IMR-90 (cell line): ENCODE measurements around the gene EIF2B1. TPM values are rescaled to one million over a fixed set of nuclear protein-coding genes. Genes with fewer than 3 reads are reported as not detected.

Experiments used
- ATAC-seq: fragments of 200-7000 bp; cut with Tn5 transposase; 2 replicates; pipeline ENCODE4 v1.9.1; 2020; ENCODE audit warnings: low read depth, mild to moderate bottlenecking, moderate library complexity
- BruUV-seq: library from RNA; stranded (reverse); fragments of 400-500 nt; replicated peaks from 2 replicates; lab custom pipeline; 2021; lab: Mats Ljungman, UMichigan
- CTCF ChIA-PET: fragments of 300-600 bp; formaldehyde crosslinking; extraction: SDS; loops from one replicate; lab custom pipeline; 2021; ENCODE audit warnings: antibody characterized with exemption; lab: Yijun Ruan, JAX
- POLR2A ChIA-PET: fragments of 300-600 bp; sonication (Branson Sonifier 250); formaldehyde crosslinking; loops from one replicate; lab custom pipeline; 2022; ENCODE audit warnings: antibody characterized with exemption; ENCODE audit not compliant: unreplicated experiment; lab: Charles Lee
- DNase-seq: peaks from one replicate; pipeline ENCODE4 v3.0.0; 2013
- H2AFZ ChIP-seq: replicated peaks from 2 replicates; pipeline ENCODE3; 2013; ENCODE audit warnings: low read length, mild to moderate bottlenecking; ENCODE audit not compliant: poor library complexity
- H2AK5ac ChIP-seq: 2 replicates; pipeline ENCODE4 v1.6.1; 2013; ENCODE audit warnings: low read depth, low read length, inconsistent platforms
- H2AK9ac ChIP-seq: replicated peaks from 2 replicates; pipeline ENCODE3; 2013; ENCODE audit warnings: mild to moderate bottlenecking, low read depth, low read length, moderate library complexity; ENCODE audit not compliant: poor library complexity
- H2BK120ac ChIP-seq: 2 replicates; pipeline ENCODE4 v1.6.1; 2013; ENCODE audit warnings: low read depth, low read length, inconsistent platforms
- H2BK15ac ChIP-seq: 3 replicates; pipeline ENCODE4 v1.6.1; 2013; ENCODE audit warnings: low read depth, low read length, inconsistent platforms
- H2BK20ac ChIP-seq: 2 replicates; pipeline ENCODE4 v1.6.1; 2013; ENCODE audit warnings: low read depth, mild to moderate bottlenecking, inconsistent platforms, low read length, moderate library complexity
- H2BK5ac ChIP-seq: 2 replicates; pipeline ENCODE4 v1.6.1; 2013; ENCODE audit warnings: mild to moderate bottlenecking, low read depth, low read length, inconsistent platforms; ENCODE audit not compliant: poor library complexity, severe bottlenecking
- H3K14ac ChIP-seq: replicated peaks from 2 replicates; pipeline ENCODE4 v1.6.1; 2013; ENCODE audit warnings: low read depth, low read length, inconsistent platforms
- H3K18ac ChIP-seq: 2 replicates; pipeline ENCODE4 v1.6.1; 2013; ENCODE audit warnings: low read depth, low read length, control low read depth
- H3K23ac ChIP-seq: 2 replicates; pipeline ENCODE4 v1.6.1; 2013; ENCODE audit warnings: low read depth, low read length, inconsistent platforms
- H3K27ac ChIP-seq: 2 replicates; pipeline ENCODE4 v1.5.1; 2013; ENCODE audit warnings: mild to moderate bottlenecking, control low read depth, low read length; ENCODE audit not compliant: insufficient read depth
- H3K27me3 ChIP-seq: 2 replicates; pipeline ENCODE4 v1.6.1; 2013; ENCODE audit warnings: low read length; ENCODE audit not compliant: control insufficient read depth, insufficient read depth
- H3K36me3 ChIP-seq: 2 replicates; pipeline ENCODE4 v1.6.1; 2013; ENCODE audit warnings: low read length, mixed read lengths; ENCODE audit not compliant: control insufficient read depth, insufficient read depth
- H3K4ac ChIP-seq: 2 replicates; pipeline ENCODE4 v1.6.1; 2013; ENCODE audit warnings: low read depth, low read length, inconsistent platforms
- H3K4me1 ChIP-seq: 2 replicates; pipeline ENCODE4 v1.6.1; 2013; ENCODE audit warnings: low read length, mixed read lengths; ENCODE audit not compliant: control insufficient read depth, insufficient read depth
- H3K4me2 ChIP-seq: 2 replicates; pipeline ENCODE4 v1.6.1; 2013; ENCODE audit warnings: low read depth, mild to moderate bottlenecking, control low read depth, low read length, moderate library complexity
- H3K4me3 ChIP-seq: 2 replicates; pipeline ENCODE4 v1.5.1; 2013; ENCODE audit warnings: low read depth, mild to moderate bottlenecking, control low read depth, low read length, moderate library complexity; ENCODE audit not compliant: insufficient read depth
- H3K56ac ChIP-seq: 2 replicates; pipeline ENCODE4 v1.6.1; 2013; ENCODE audit warnings: low read length, inconsistent platforms; ENCODE audit not compliant: insufficient read depth; ENCODE audit errors: extremely low read depth
- H3K79me1 ChIP-seq, 2 experiments: 2 replicates each; pipeline ENCODE4 v1.6.1; 2013; ENCODE audit warnings: low read length in 2 of 2, inconsistent platforms in 1 of 2, low read depth in 1 of 2
- H3K9ac ChIP-seq: 2 replicates; pipeline ENCODE4 v1.6.1; 2013; ENCODE audit warnings: low read depth, low read length, control low read depth
- H3K9me1 ChIP-seq: 2 replicates; pipeline ENCODE4 v1.6.1; 2013; ENCODE audit warnings: low read length, inconsistent platforms; ENCODE audit not compliant: insufficient read depth
- H3K9me3 ChIP-seq: 2 replicates; pipeline ENCODE4 v1.6.1; 2013; ENCODE audit warnings: low read length; ENCODE audit not compliant: control insufficient read depth, insufficient read depth
- H4K20me1 ChIP-seq: 2 replicates; pipeline ENCODE4 v1.6.1; 2013; ENCODE audit warnings: low read length, inconsistent platforms; ENCODE audit not compliant: insufficient read depth
- H4K5ac ChIP-seq: 2 replicates; pipeline ENCODE4 v1.6.1; 2013; ENCODE audit warnings: mild to moderate bottlenecking, low read depth, low read length, control low read depth
- H4K8ac ChIP-seq, 2 experiments: 2 replicates each; pipeline ENCODE4 v1.6.1; 2013; ENCODE audit warnings: low read depth in 2 of 2, low read length in 2 of 2, control low read depth in 1 of 2, inconsistent platforms in 1 of 2
- H4K91ac ChIP-seq: 2 replicates; pipeline ENCODE4 v1.6.1; 2013; ENCODE audit warnings: low read depth, low read length, inconsistent platforms; ENCODE audit not compliant: insufficient read depth
- BHLHE40 ChIP-seq: fragments of 150-350 bp; IDR thresholded peaks from 2 replicates; pipeline ENCODE4 v1.6.1; 2016; ENCODE audit warnings: mild to moderate bottlenecking, low read depth, low read length
- CEBPB ChIP-seq: IDR thresholded peaks from 2 replicates; pipeline ENCODE4 v1.6.1; 2012; ENCODE audit warnings: low read depth, low read length, improper control_type of control experiment
- CHD1 ChIP-seq: IDR thresholded peaks from 2 replicates; pipeline ENCODE4 v1.6.1; 2012; ENCODE audit warnings: low read depth, low read length, improper control_type of control experiment
- FOS ChIP-seq: fragments of 150-350 bp; IDR thresholded peaks from 2 replicates; pipeline ENCODE4 v1.6.1; 2016; ENCODE audit warnings: low read depth, low read length
- MAFK ChIP-seq: IDR thresholded peaks from 2 replicates; pipeline ENCODE4 v1.6.1; 2012; ENCODE audit warnings: low read depth, low read length, improper control_type of control experiment
- MAZ ChIP-seq: IDR thresholded peaks from 2 replicates; pipeline ENCODE4 v1.6.1; 2012; ENCODE audit warnings: low read depth, mild to moderate bottlenecking, low read length, improper control_type of control experiment, moderate library complexity, borderline replicate concordance
- MXI1 ChIP-seq: IDR thresholded peaks from 2 replicates; pipeline ENCODE4 v1.6.1; 2012; ENCODE audit warnings: low read depth, mild to moderate bottlenecking, low read length, moderate library complexity, borderline replicate concordance
- NFE2L2 ChIP-seq: fragments of 150-350 bp; IDR thresholded peaks from 2 replicates; pipeline ENCODE4 v1.6.1; 2016; ENCODE audit warnings: low read depth, mild to moderate bottlenecking, low read length
- POLR2A ChIP-seq: IDR thresholded peaks from 2 replicates; pipeline ENCODE4 v1.6.1; 2012; ENCODE audit warnings: mild to moderate bottlenecking, low read depth, low read length
- RAD21 ChIP-seq: IDR thresholded peaks from 2 replicates; pipeline ENCODE4 v1.6.1; 2012; ENCODE audit warnings: low read length, improper control_type of control experiment
- RCOR1 ChIP-seq: IDR thresholded peaks from 2 replicates; pipeline ENCODE4 v1.6.1; 2012; ENCODE audit warnings: mild to moderate bottlenecking, low read length, improper control_type of control experiment; ENCODE audit not compliant: insufficient replicate concordance
- RFX5 ChIP-seq: IDR thresholded peaks from 2 replicates; pipeline ENCODE4 v1.8.0; 2012; ENCODE audit warnings: low read depth, mild to moderate bottlenecking, low read length, moderate library complexity
- SMC3 ChIP-seq: fragments of 150-350 bp; IDR thresholded peaks from 2 replicates; pipeline ENCODE4 v1.6.1; 2016; ENCODE audit warnings: low read depth, mild to moderate bottlenecking, antibody characterized with exemption, low read length, moderate library complexity
- WGBS, 2 experiments: methylation state at CpG; one replicate each; pipeline versions ENCODE4 v1.1.5 to v1.1.7; 2013; ENCODE audit warnings: missing lambda C conversion rate in 2 of 2; ENCODE audit not compliant: insufficient read length in 1 of 2; ENCODE audit errors: extremely low coverage in 2 of 2; 5-methylcytosine and 5-hydroxymethylcytosine counted together
- dilution Hi-C: fragments of 300-500 bp; cut with HindIII; formaldehyde crosslinking; loops from one replicate; pipeline ENCODE4 v1.14.3; 2018; ENCODE audit warnings: low sequenced_read_pairs; ENCODE audit not compliant: unreplicated experiment
- in situ Hi-C: fragments of 300-500 bp; cut with MboI; formaldehyde crosslinking; loops from 3 replicates; pipeline ENCODE4 v1.14.3; 2019; ENCODE audit warnings: low sequenced_read_pairs, inconsistent platforms, mixed read lengths
- intact Hi-C: fragments of 100-400 bp; cut with micrococcal nuclease; formaldehyde crosslinking; loops from 2 replicates; pipeline ENCODE4 v1.10.0; 2022
- polyA plus RNA-seq, 3 experiments: library from polyadenylated mRNA; depleted of rRNA; stranded (reverse); fragments of >200 nt; gene quantifications; 2 replicates each; pipeline ENCODE4 v1.2.3, GENCODE V29; 2012; ENCODE audit warnings: low replicate concordance in 1 of 3
- total RNA-seq: library from RNA; depleted of rRNA; stranded (reverse); fragments of >200 nt; gene quantifications from 2 replicates; pipeline ENCODE4 v1.2.3, GENCODE V29; 2012
- TF ChIP-seq, protein P1 (sequence below): fragments of 150-350 bp; IDR thresholded peaks from 2 replicates; pipeline ENCODE4 v1.6.1; 2017; ENCODE audit warnings: mild to moderate bottlenecking, antibody characterized with exemption, low read length, low read depth
- TF ChIP-seq, protein P2 (sequence below): conservative IDR thresholded peaks from 2 replicates; pipeline ENCODE4 v1.5.1; 2012; ENCODE audit warnings: mild to moderate bottlenecking, low read depth, low read length, improper control_type of control experiment
- TF ChIP-seq, protein P3 (sequence below): fragments of 150-350 bp; IDR thresholded peaks from 2 replicates; pipeline ENCODE4 v1.6.1; 2016; ENCODE audit warnings: low read depth, mild to moderate bottlenecking, low read length, moderate library complexity, borderline replicate concordance

Gene EIF2B1
- total and polyA plus RNA-seq, 2 of the 4 experiments (the other 2 are of a cell fraction): 33.9 to 45.9 TPM

DNA sequence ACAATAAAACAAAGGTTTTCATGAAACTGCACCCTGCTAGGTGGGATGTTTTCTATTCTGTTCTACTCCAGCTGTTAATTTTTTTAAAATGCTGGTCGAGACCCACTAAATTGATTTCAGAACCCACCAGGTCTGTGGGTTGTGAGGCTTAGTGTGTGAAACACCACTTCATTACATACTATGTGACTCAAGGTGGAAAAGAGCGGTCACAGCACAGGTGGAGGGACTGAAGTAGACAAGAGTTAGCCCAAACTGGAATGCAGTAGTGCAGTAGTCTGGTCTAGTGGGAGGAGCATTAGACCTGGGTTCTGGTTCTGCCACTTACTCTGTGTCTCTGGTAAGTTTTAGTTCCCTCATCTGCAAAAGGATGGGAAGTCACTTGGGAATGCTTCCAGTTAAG lies 19.4 kb downstream of the EIF2B1 start:
- in situ Hi-C loops (loop anchor here (25.0 kb wide), 1 partner anchor 302 kb away; no protein-coding TSS in a partner anchor), dilution Hi-C loops (no loop called here), intact Hi-C loops (no loop called here)
- Histone ChIP-seq H3K9me1 (no peaks in the 10 kb centered on the region; the same call in 1 of the 2 replicates), H2BK5ac (no peak overlapping the region), H3K79me1 (peaks cover 13 to 25% of the 10 kb centered on the region in 2 experiments), H3K9ac (no peak overlapping the region), H2AK9ac (no peak overlapping the region), H3K4me1 (0 out of 2 replicates have a peak, but pooled peaks cover 3% of the 10 kb centered on the region), H3K4me3 (no peak overlapping the region), H3K27ac (no peak overlapping the region), H2AFZ (no peak overlapping the region), H4K5ac (no peak overlapping the region), H4K91ac (no peak overlapping the region), H3K27me3 (no peaks in the 10 kb centered on the region), H3K23ac (no peak overlapping the region), H2BK15ac (no peak overlapping the region), H2BK20ac (no peak overlapping the region), H3K56ac (no peak overlapping the region), H3K14ac (no peak overlapping the region), H2AK5ac (no peak overlapping the region), H3K4me2 (no peak overlapping the region), H3K4ac (no peak overlapping the region), H4K8ac (no peak overlapping the region), H3K9me3 (no peaks in the 10 kb centered on the region), H2BK120ac (no peak overlapping the region), H4K20me1 (peaks cover 3% of the 10 kb centered on the region; the same call in 1 of the 2 replicates), H3K18ac (no peak overlapping the region), H3K36me3 (peaks cover 51% of the 10 kb centered on the region)
- POLR2A ChIA-PET: interaction anchor here (0.6 kb wide), 1 partner anchor 11 kb away, joined by 4 read pairs; no protein-coding TSS in a partner anchor
- no peak for ATAC-seq
- CTCF ChIA-PET: interaction anchor here (0.9 kb wide), 1 partner anchor 9 kb away, joined by 3 read pairs; no protein-coding TSS in a partner anchor
- DNase-seq: no peak
- BruUV-seq: no TSS peak
- WGBS, 2 experiments: no CpG with 5 or more reads among the region's 2 CpGs
- no peak for TF ChIP-seq MAZ
- no peak for TF ChIP-seq MXI1
- TF ChIP-seq SMC3: no peak
- no peak for TF ChIP-seq CHD1
- no peak for TF ChIP-seq RFX5
- TF ChIP-seq, protein P1, sequence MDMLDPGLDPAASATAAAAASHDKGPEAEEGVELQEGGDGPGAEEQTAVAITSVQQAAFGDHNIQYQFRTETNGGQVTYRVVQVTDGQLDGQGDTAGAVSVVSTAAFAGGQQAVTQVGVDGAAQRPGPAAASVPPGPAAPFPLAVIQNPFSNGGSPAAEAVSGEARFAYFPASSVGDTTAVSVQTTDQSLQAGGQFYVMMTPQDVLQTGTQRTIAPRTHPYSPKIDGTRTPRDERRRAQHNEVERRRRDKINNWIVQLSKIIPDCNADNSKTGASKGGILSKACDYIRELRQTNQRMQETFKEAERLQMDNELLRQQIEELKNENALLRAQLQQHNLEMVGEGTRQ: no peak
- TF ChIP-seq NFE2L2: no peak
- TF ChIP-seq, protein P2, sequence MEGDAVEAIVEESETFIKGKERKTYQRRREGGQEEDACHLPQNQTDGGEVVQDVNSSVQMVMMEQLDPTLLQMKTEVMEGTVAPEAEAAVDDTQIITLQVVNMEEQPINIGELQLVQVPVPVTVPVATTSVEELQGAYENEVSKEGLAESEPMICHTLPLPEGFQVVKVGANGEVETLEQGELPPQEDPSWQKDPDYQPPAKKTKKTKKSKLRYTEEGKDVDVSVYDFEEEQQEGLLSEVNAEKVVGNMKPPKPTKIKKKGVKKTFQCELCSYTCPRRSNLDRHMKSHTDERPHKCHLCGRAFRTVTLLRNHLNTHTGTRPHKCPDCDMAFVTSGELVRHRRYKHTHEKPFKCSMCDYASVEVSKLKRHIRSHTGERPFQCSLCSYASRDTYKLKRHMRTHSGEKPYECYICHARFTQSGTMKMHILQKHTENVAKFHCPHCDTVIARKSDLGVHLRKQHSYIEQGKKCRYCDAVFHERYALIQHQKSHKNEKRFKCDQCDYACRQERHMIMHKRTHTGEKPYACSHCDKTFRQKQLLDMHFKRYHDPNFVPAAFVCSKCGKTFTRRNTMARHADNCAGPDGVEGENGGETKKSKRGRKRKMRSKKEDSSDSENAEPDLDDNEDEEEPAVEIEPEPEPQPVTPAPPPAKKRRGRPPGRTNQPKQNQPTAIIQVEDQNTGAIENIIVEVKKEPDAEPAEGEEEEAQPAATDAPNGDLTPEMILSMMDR: no peak
- no peak for TF ChIP-seq MAFK
- no peak for TF ChIP-seq POLR2A
- no peak for TF ChIP-seq CEBPB
- TF ChIP-seq RAD21: no peak
- TF ChIP-seq BHLHE40: no peak
- TF ChIP-seq, protein P3, sequence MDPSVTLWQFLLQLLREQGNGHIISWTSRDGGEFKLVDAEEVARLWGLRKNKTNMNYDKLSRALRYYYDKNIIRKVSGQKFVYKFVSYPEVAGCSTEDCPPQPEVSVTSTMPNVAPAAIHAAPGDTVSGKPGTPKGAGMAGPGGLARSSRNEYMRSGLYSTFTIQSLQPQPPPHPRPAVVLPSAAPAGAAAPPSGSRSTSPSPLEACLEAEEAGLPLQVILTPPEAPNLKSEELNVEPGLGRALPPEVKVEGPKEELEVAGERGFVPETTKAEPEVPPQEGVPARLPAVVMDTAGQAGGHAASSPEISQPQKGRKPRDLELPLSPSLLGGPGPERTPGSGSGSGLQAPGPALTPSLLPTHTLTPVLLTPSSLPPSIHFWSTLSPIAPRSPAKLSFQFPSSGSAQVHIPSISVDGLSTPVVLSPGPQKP: no peak
- TF ChIP-seq RCOR1: no peak
- no peak for TF ChIP-seq FOS
